B cell (primary cell): ENCODE results near the gene SYT14. TPM values are rescaled to one million over a fixed set of nuclear protein-coding genes. Genes with fewer than 3 reads are reported as not detected.

Experiments
- ATAC-seq: fragments of 200-7000 bp; cut with Tn5 transposase; one replicate; pipeline ENCODE4 v1.10.0; 2021; ENCODE audit warnings: low read depth, mild to moderate bottlenecking, moderate number of reproducible peaks, moderate library complexity
- CTCF ChIA-PET: fragments of 350-600 bp; sonication (Branson Sonifier 250); formaldehyde crosslinking; loops from one replicate; lab custom pipeline; 2021; ENCODE audit warnings: antibody characterized with exemption, inconsistent platforms; lab: Charles Lee
- POLR2A ChIA-PET: fragments of 350-600 bp; sonication (Branson Sonifier 250); formaldehyde crosslinking; loops from one replicate; lab custom pipeline; 2021; ENCODE audit warnings: antibody characterized with exemption; lab: Charles Lee
- DNase-seq: peaks from one replicate; pipeline ENCODE4 v3.0.0; 2013
- H2AFZ ChIP-seq: 2 replicates; pipeline ENCODE4 v1.6.1; 2012; ENCODE audit warnings: mild to moderate bottlenecking, low read depth, low read length; ENCODE audit not compliant: insufficient read depth, poor library complexity, severe bottlenecking
- H3K27ac ChIP-seq, 2 donors: 1 replicate in 1 of 2; 2 replicates in 1 of 2; pipeline ENCODE4 v1.5.1; 2012 to 2013; ENCODE audit warnings: low read length in 2 of 2, mild to moderate bottlenecking in 2 of 2, moderate library complexity in 1 of 2
- H3K27me3 ChIP-seq, 4 experiments: fragments of 200-600 bp in 1 of 4; sonication (generic) in 1 of 4; replicated peaks in 1 of 4; 1 replicate in 2 of 4; 2 replicates in 2 of 4; pipeline versions ENCODE4 v1.6.1 to v1.7.0; 2013 to 2016; ENCODE audit warnings: low read length in 3 of 4, mild to moderate bottlenecking in 2 of 4, mixed read lengths in 1 of 4, moderate library complexity in 1 of 4; ENCODE audit not compliant: insufficient read depth in 4 of 4, control insufficient read depth in 3 of 4; ENCODE audit errors: control extremely low read depth in 1 of 4
- H3K36me3 ChIP-seq, 2 experiments: replicated peaks in 1 of 2; 1 replicate in 1 of 2; 2 replicates in 1 of 2; pipeline versions ENCODE4 v1.6.1 to v1.7.1; 2013; ENCODE audit warnings: low read length in 1 of 2; ENCODE audit not compliant: insufficient read depth in 2 of 2, control insufficient read depth in 1 of 2; ENCODE audit errors: control extremely low read depth in 1 of 2, extremely low read depth in 1 of 2
- H3K4me1 ChIP-seq, 2 donors: fragments of 200-600 bp in 1 of 2; sonication (generic) in 1 of 2; 1 replicate in 1 of 2; 2 replicates in 1 of 2; pipeline versions ENCODE4 v1.5.1 to v1.6.1; 2013 to 2017; ENCODE audit warnings: low read length in 2 of 2; ENCODE audit not compliant: control insufficient read depth in 2 of 2, insufficient read depth in 2 of 2
- H3K4me2 ChIP-seq: replicated peaks from 2 replicates; pipeline ENCODE3; 2012; ENCODE audit warnings: mild to moderate bottlenecking, low read depth, low read length; ENCODE audit not compliant: poor library complexity, severe bottlenecking
- H3K4me3 ChIP-seq, 5 experiments: fragments of 200-600 bp in 1 of 5; sonication (generic) in 1 of 5; 1 replicate in 3 of 5; 2 replicates in 2 of 5; pipeline versions ENCODE4 v1.5.1 to v1.7.0; 2011 to 2016; ENCODE audit warnings: low read length in 4 of 5, mild to moderate bottlenecking in 4 of 5, low read depth in 2 of 5, control low read depth in 1 of 5, moderate library complexity in 1 of 5; ENCODE audit not compliant: insufficient read depth in 1 of 5; ENCODE audit errors: control extremely low read depth in 1 of 5, extremely low read depth in 1 of 5
- H3K79me2 ChIP-seq: fragments of 200-600 bp; sonication (generic); one replicate; pipeline ENCODE4 v1.6.0; 2016; ENCODE audit warnings: low read length; ENCODE audit not compliant: control insufficient read depth, insufficient read depth
- H3K9ac ChIP-seq: fragments of 200-600 bp; sonication (generic); 2 replicates; pipeline ENCODE4 v1.6.1; 2017; ENCODE audit warnings: mild to moderate bottlenecking, low read length, moderate library complexity
- H3K9me3 ChIP-seq, 3 donors: one replicate each; pipeline versions ENCODE4 v1.6.1 to v1.7.1; 2013; ENCODE audit warnings: low read length in 2 of 3; ENCODE audit not compliant: control insufficient read depth in 2 of 3, insufficient read depth in 1 of 3; ENCODE audit errors: control extremely low read depth in 1 of 3
- H4K20me1 ChIP-seq: 2 replicates; pipeline ENCODE4 v1.6.0; 2012; ENCODE audit warnings: mild to moderate bottlenecking, low read length; ENCODE audit not compliant: insufficient read depth, control insufficient read depth, poor library complexity, severe bottlenecking
- H3K27ac Mint-ChIP-seq: one replicate; pipeline ENCODE4 v1.8.0; 2021; ENCODE audit warnings: mixed read lengths
- H3K27me3 Mint-ChIP-seq: one replicate; pipeline ENCODE4 v1.8.0; 2021; ENCODE audit warnings: mixed read lengths
- H3K4me1 Mint-ChIP-seq: one replicate; pipeline ENCODE4 v1.8.0; 2021; ENCODE audit warnings: mixed read lengths
- H3K4me3 Mint-ChIP-seq: one replicate; pipeline ENCODE4 v1.8.0; 2021; ENCODE audit warnings: mixed read lengths
- H3K9me3 Mint-ChIP-seq: one replicate; pipeline ENCODE4 v1.8.0; 2022; ENCODE audit warnings: mixed read lengths; ENCODE audit not compliant: insufficient read depth
- CTCF ChIP-seq: fragments of 200-600 bp; IDR thresholded peaks from one replicate; pipeline ENCODE4 v1.8.0; 2022; ENCODE audit warnings: antibody characterized with exemption, mild to moderate bottlenecking
- EZH2 ChIP-seq: IDR thresholded peaks from 2 replicates; pipeline ENCODE4 v1.6.1; 2012; ENCODE audit warnings: borderline replicate concordance, low read depth, mild to moderate bottlenecking, moderate library complexity, low read length; ENCODE audit not compliant: insufficient read depth, poor library complexity, severe bottlenecking
- WGBS: methylation state at CpG from one replicate; pipeline ENCODE4 v1.1.5; 2013; ENCODE audit warnings: missing lambda C conversion rate; ENCODE audit not compliant: insufficient coverage; 5-methylcytosine and 5-hydroxymethylcytosine counted together
- intact Hi-C: fragments of 100-400 bp; cut with micrococcal nuclease; formaldehyde crosslinking; loops from one replicate; pipeline ENCODE4 v1.10.0; 2022
- polyA plus RNA-seq: library from polyadenylated mRNA; depleted of rRNA; stranded (reverse); fragments of >200 nt; gene quantifications from 2 replicates; pipeline ENCODE4 v1.2.3, GENCODE V29; 2012
- total RNA-seq, 2 donors: library from RNA; stranded (reverse); fragments of 120-200 nt in 1 of 2; gene quantifications; 1 replicate in 1 of 2; 2 replicates in 1 of 2; pipeline versions ENCODE4 v1.2.3 to v1.2.4, GENCODE V29; 2013 to 2022

The SYT14 gene
- total and polyA plus RNA-seq, 2 donors (not counting 1 experiment from before 2014, with no cell fraction given): not detected

GRCh38 chr1:210214573-210215409 is 276.8 kb downstream of the SYT14 start:
- intact Hi-C loops: no loop called here
- no peak overlapping the region for H3K4me2 ChIP-seq
- H3K4me3 ChIP-seq: no peak overlapping the region
- Mint-ChIP-seq H3K4me1 (no peaks in the 10 kb centered on the region), H3K27ac (no peak overlapping the region), H3K9me3 (no peaks in the 10 kb centered on the region), H3K4me3 (no peak overlapping the region), H3K27me3 (peaks cover 26% of the 10 kb centered on the region)
- no peaks in the 10 kb centered on the region for H4K20me1 ChIP-seq
- H3K27ac ChIP-seq: no peak overlapping the region
- H2AFZ ChIP-seq: no peak overlapping the region
- H3K4me1 ChIP-seq: no peaks in the 10 kb centered on the region
- CTCF ChIA-PET: no interaction called here
- no peaks in the 10 kb centered on the region for H3K79me2 ChIP-seq
- H3K27me3 ChIP-seq: no peaks in the 10 kb centered on the region
- POLR2A ChIA-PET: no interaction called here
- no peaks in the 10 kb centered on the region for H3K9me3 ChIP-seq
- TF ChIP-seq CTCF (no peak), EZH2 (no peak)
- H3K36me3 ChIP-seq: no peaks in the 10 kb centered on the region
- 90% methylated on average over 3 of the region's 4 CpGs for WGBS
- no peak for ATAC-seq
- no peak for DNase-seq
- H3K9ac ChIP-seq: no peak overlapping the region

DNA sequence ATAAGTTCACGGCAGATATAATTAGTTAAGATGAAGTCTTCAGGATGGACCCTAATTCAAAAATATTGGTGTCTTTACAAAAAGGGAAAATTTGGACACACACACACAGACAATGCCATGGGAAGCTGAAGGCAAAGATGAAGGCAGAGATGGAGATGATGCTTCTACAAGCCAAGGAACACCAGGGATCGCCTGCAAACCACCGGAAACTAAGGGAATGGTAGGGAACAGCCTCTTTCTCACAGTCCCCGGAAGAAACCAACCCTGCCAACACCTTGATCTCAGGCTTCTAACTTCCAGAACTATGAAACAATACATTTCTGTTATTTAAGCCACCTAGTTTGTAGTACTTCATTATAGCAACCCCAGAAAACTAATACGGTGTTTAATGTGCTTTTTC is 279.5 kb downstream of the SYT14 start:
- no peak for DNase-seq
- Mint-ChIP-seq H3K9me3 (no peaks in the 10 kb centered on the region), H3K27ac (no peak overlapping the region), H3K4me3 (no peak overlapping the region), H3K27me3 (peaks cover 35% of the 10 kb centered on the region), H3K4me1 (no peaks in the 10 kb centered on the region)
- Histone ChIP-seq H3K4me2 (no peak overlapping the region), H3K9me3 (no peaks in the 10 kb centered on the region), H3K79me2 (no peaks in the 10 kb centered on the region), H3K27me3 (peaks cover 0 to 4% (median 0%) of the 10 kb centered on the region in 4 experiments), H3K27ac (no peak overlapping the region), H3K36me3 (no peaks in the 10 kb centered on the region), H4K20me1 (no peaks in the 10 kb centered on the region), H3K4me1 (no peaks in the 10 kb centered on the region), H3K9ac (no peak overlapping the region), H3K4me3 (no peak overlapping the region), H2AFZ (no peak overlapping the region)
- 90% methylated on average over 2 of the region's 5 CpGs for WGBS
- TF ChIP-seq EZH2: no peak
- TF ChIP-seq CTCF: no peak
- ATAC-seq: no peak
- CTCF ChIA-PET: no interaction called here
- intact Hi-C loops: no loop called here
- POLR2A ChIA-PET: no interaction called here
